ENCODE results near the gene SPATA7. TPM values are rescaled to one million over a fixed set of nuclear protein-coding genes. Genes with fewer than 3 reads are reported as not detected.

SPATA7 gene
- total and polyA plus RNA-seq, 9 donors, result 14.3 to 56.0 (median 28.7) TPM

DNA sequence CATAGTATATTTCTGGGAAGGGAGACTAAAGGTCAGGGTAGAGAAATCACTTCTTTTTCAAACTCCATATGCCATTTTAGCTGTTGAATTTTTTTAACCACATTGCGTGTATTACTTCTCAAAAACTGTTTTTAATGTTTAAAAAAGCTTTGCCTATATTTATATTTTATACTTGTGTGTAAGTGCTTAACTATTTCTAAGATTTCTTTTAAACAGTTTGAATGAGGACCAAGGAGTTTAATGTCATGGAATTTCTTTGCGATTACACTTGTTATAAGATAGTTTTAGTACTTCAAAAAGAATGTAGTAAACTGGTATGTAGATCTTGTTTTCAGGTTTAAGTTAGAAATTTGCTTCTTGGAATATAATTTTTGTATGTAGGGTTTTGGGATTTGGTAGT is 7.2 kb downstream of the SPATA7 start:
- intact Hi-C loops (cut with DNase I), result no loop called here
- Histone ChIP-seq H3K27ac (no peak overlapping the region), H3K9me3 (no peaks in the 10 kb centered on the region), H3K36me3 (no peaks in the 10 kb centered on the region), H3K4me1 (ENCODE audit: insufficient read depth) (no peaks in the 10 kb centered on the region), H3K4me3 (no peak overlapping the region), H3K27me3 (no peaks in the 10 kb centered on the region)
- no peak for DNase-seq
- TF ChIP-seq EP300 (IDR thresholded peaks at IDR 0.05), result no peak
- no peak for TF ChIP-seq POLR2A (IDR thresholded peaks at IDR 0.05)
- TF ChIP-seq, protein P1, sequence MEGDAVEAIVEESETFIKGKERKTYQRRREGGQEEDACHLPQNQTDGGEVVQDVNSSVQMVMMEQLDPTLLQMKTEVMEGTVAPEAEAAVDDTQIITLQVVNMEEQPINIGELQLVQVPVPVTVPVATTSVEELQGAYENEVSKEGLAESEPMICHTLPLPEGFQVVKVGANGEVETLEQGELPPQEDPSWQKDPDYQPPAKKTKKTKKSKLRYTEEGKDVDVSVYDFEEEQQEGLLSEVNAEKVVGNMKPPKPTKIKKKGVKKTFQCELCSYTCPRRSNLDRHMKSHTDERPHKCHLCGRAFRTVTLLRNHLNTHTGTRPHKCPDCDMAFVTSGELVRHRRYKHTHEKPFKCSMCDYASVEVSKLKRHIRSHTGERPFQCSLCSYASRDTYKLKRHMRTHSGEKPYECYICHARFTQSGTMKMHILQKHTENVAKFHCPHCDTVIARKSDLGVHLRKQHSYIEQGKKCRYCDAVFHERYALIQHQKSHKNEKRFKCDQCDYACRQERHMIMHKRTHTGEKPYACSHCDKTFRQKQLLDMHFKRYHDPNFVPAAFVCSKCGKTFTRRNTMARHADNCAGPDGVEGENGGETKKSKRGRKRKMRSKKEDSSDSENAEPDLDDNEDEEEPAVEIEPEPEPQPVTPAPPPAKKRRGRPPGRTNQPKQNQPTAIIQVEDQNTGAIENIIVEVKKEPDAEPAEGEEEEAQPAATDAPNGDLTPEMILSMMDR (IDR thresholded peaks at IDR 0.05), result no peak
- WGBS, 3 donors, result 94 to 95% (median 94%) methylated on average over 2 of the region's 2 CpGs

DNA sequence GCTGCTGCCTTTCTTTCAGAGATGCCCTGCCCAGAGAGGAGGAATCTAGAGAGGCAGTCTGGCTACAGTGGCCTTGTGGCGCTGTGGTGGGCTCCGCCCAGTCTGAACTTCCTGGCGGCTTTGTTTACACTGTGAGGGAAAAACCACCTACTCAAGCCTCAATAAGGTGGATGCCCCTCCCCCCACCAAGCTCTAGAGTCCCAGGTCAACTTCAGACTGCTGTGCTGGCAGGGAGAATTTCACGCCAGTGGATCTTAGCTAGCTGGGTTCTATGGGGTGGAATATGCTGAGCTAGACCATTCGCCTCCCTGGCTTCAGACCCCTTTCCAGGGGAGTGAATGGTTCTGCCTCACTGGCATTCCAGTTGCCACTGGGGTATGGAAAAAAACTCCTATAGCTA is 25.6 kb downstream of the SPATA7 start:
- WGBS, 3 donors, result 96 to 99% (median 98%) methylated on average over 5 of the region's 5 CpGs
- no peak for DNase-seq
- Histone ChIP-seq H3K36me3 (no peaks in the 10 kb centered on the region), H3K4me3 (no peak overlapping the region), H3K27me3 (no peaks in the 10 kb centered on the region), H3K4me1 (ENCODE audit: insufficient read depth) (no peaks in the 10 kb centered on the region), H3K27ac (no peak overlapping the region), H3K9me3 (peaks cover 2 to 6% of the 10 kb centered on the region in 2 donors)
- intact Hi-C loops (cut with DNase I), result no loop called here
- TF ChIP-seq, protein P1 (IDR thresholded peaks at IDR 0.05), result no peak
- TF ChIP-seq POLR2A (IDR thresholded peaks at IDR 0.05) (no peak), EP300 (IDR thresholded peaks at IDR 0.05) (no peak)

GRCh38 chr14:88417594-88417993 is 32.1 kb downstream of the SPATA7 start:
- Histone ChIP-seq H3K36me3 (no peaks in the 10 kb centered on the region), H3K27me3 (no peaks in the 10 kb centered on the region), H3K9me3 (peaks cover 4 to 9% of the 10 kb centered on the region in 2 donors), H3K4me1 (ENCODE audit: insufficient read depth) (no peaks in the 10 kb centered on the region), H3K4me3 (no peak overlapping the region), H3K27ac (no peak overlapping the region)
- intact Hi-C loops (cut with DNase I), result no loop called here
- DNase-seq, result no peak
- TF ChIP-seq, protein P1 (IDR thresholded peaks at IDR 0.05), result no peak
- TF ChIP-seq POLR2A (IDR thresholded peaks at IDR 0.05) (no peak), EP300 (IDR thresholded peaks at IDR 0.05) (no peak)

DNA sequence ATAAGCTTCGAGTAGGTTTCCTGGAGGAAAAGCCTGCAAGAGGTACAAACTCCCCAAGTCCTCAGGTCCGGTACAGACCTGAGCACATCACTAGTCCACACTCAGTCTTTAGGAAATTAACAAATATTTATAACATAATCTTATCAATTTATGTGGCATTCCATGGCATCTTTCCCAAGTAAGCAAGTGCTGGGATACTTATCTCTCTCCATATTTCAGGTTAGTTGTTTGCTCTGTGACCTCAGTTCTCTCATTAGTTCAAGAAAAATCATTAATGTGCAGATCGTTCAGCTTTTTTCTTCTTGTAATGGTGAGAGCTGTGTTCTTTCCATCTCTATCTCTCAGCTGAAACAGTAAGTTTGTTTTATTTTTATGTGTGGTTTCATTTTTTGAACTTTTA is 34.7 kb downstream of the SPATA7 start:
- no peak overlapping the region for H3K4me3 ChIP-seq
- 74 to 88% (median 76%) methylated on average over 3 of the region's 3 CpGs for WGBS, 3 donors
- no peaks in the 10 kb centered on the region for H3K36me3 ChIP-seq
- intact Hi-C loops (cut with DNase I), result no loop called here
- TF ChIP-seq EP300 (IDR thresholded peaks at IDR 0.05) (no peak), POLR2A (IDR thresholded peaks at IDR 0.05) (no peak)
- TF ChIP-seq, protein P1 (IDR thresholded peaks at IDR 0.05), result no peak
- peaks cover 4 to 9% of the 10 kb centered on the region in 2 donors for H3K9me3 ChIP-seq
- no peaks in the 10 kb centered on the region for H3K27me3 ChIP-seq
- no peaks in the 10 kb centered on the region for H3K4me1 ChIP-seq (ENCODE audit: insufficient read depth)
- no peak overlapping the region for H3K27ac ChIP-seq
- no peak for DNase-seq

- TF ChIP-seq EP300 (IDR thresholded peaks at IDR 0.05) (no peak), POLR2A (IDR thresholded peaks at IDR 0.05) (no peak)
- TF ChIP-seq, protein P1 (IDR thresholded peaks at IDR 0.05), result no peak
- intact Hi-C loops (cut with DNase I), result no loop called here
- no peak for DNase-seq
- H3K9me3 ChIP-seq, result peaks cover 0 to 3% of the 10 kb centered on the region in 2 donors
- no peaks in the 10 kb centered on the region for H3K27me3 ChIP-seq
- no peak overlapping the region for H3K4me3 ChIP-seq
- no peak overlapping the region for H3K27ac ChIP-seq
- H3K36me3 ChIP-seq, result no peaks in the 10 kb centered on the region
- WGBS, 3 donors, result 83 to 97% (median 90%) methylated on average over 4 of the region's 4 CpGs
- no peaks in the 10 kb centered on the region for H3K4me1 ChIP-seq (ENCODE audit: insufficient read depth)
These were observed 35.8 kb downstream of the SPATA7 start for GRCh38 chr14:88421286-88421685.
